HFF-Myc (cell line): ENCODE results near the gene SPRYD3.

Experiments used
- DNase-seq: peaks from one replicate; pipeline ENCODE4 v3.0.0-alpha.2; 2011; ENCODE audit warnings: low read depth; ENCODE audit errors: extremely low read depth
- H3K4me3 ChIP-seq: replicated peaks from 2 replicates; pipeline ENCODE4 v1.5.1; 2011; ENCODE audit warnings: low read depth, mild to moderate bottlenecking, control low read depth, low read length
- CTCF ChIP-seq: IDR thresholded peaks from 2 replicates; pipeline ENCODE4 v1.5.1; 2012; ENCODE audit warnings: mild to moderate bottlenecking, low read depth, low read length, control low read depth; ENCODE audit errors: missing control alignments

SPRYD3 gene

DNA sequence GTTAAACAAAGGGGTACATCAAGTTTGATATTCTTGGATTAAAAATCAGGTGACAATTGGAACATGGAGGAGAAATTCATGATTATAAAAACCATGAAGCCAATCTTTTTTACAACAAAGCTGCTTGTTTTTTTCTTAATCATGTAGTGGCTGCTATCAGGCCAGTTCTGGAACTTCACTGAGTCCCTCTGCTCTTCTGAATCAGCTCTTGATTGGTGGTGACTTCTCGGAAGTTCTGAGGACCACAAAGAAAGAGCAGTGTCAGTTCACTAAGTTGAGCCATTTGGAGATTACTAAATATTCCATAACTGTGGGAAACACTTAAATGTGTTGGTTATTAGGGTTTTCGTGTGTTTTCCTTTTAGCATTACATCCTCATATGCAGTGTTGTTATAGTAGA, 64.5 kb downstream of the SPRYD3 start:
- no peak for DNase-seq
- no peak overlapping the region for H3K4me3 ChIP-seq
- TF ChIP-seq CTCF, result no peak
